HepG2 (cell line): Measurements from ENCODE around the gene INPP1. TPM values are rescaled to one million over a fixed set of nuclear protein-coding genes. Genes with fewer than 3 reads are reported as not detected.

Experiments used
- ATAC-seq: fragments of 200-7000 bp; cut with Tn5 transposase; 3 replicates; pipeline ENCODE4 v1.9.1; 2020; ENCODE audit warnings: mild to moderate bottlenecking, moderate library complexity
- BruUV-seq: library from RNA; stranded (reverse); fragments of 400-500 nt; replicated peaks from 2 replicates; lab custom pipeline; 2021; lab: Mats Ljungman, UMichigan
- CTCF ChIA-PET: fragments of 300-600 bp; formaldehyde crosslinking; extraction: SDS; loops from one replicate; lab custom pipeline; 2021; ENCODE audit warnings: low total read pairs, inconsistent platforms, low intra/inter-chr PET ratio; lab: Yijun Ruan, JAX
- POLR2A ChIA-PET: fragments of 350-600 bp; sonication (Branson Sonifier 250); formaldehyde crosslinking; loops from one replicate; lab custom pipeline; 2020; ENCODE audit warnings: antibody characterized with exemption, inconsistent platforms; lab: Yijun Ruan, JAX
- DNase-seq: peaks from one replicate; pipeline ENCODE4 v3.0.0-alpha.2; 2015; ENCODE audit warnings: low spot score
- FAIRE-seq: peaks from 3 replicates; lab custom pipeline; 2011; peaks lifted over from hg19 to GRCh38; lab: Jason Lieb, UNC
- H2AFZ ChIP-seq: one replicate; pipeline ENCODE4 v1.6.1; 2011; ENCODE audit warnings: low read length, inconsistent platforms
- H3K27ac ChIP-seq: fragments of 300-600 bp; 3 replicates; pipeline ENCODE4 v1.8.0; 2011; ENCODE audit warnings: mixed run types, mild to moderate bottlenecking, mixed read lengths, low read length, inconsistent platforms; ENCODE audit not compliant: insufficient read depth; ENCODE audit errors: extremely low read length
- H3K27me3 ChIP-seq, 2 experiments: fragments of 200-600 bp in 1 of 2; 2 replicates in 1 of 2; 3 replicates in 1 of 2; pipeline versions ENCODE4 v1.6.0 to v1.8.0; 2011; ENCODE audit warnings: low read length in 2 of 2, mild to moderate bottlenecking in 2 of 2, moderate library complexity in 2 of 2, inconsistent platforms in 1 of 2; ENCODE audit not compliant: insufficient read depth in 2 of 2, control insufficient read depth in 1 of 2
- H3K36me3 ChIP-seq, 2 experiments: fragments of 200-600 bp in 1 of 2; replicated peaks in 1 of 2; 2 replicates in 1 of 2; 3 replicates in 1 of 2; pipeline versions ENCODE4 v1.5.1 to v1.8.0; 2011; ENCODE audit warnings: low read length in 2 of 2, inconsistent platforms in 1 of 2; ENCODE audit not compliant: insufficient read depth in 2 of 2, control insufficient read depth in 1 of 2
- H3K4me1 ChIP-seq: 2 replicates; pipeline ENCODE4 v1.5.1; 2012; ENCODE audit warnings: low read length, inconsistent platforms; ENCODE audit not compliant: insufficient read depth
- H3K4me2 ChIP-seq: 2 replicates; pipeline ENCODE4 v1.6.0; 2011; ENCODE audit warnings: low read depth, low read length, inconsistent platforms
- H3K4me3 ChIP-seq, 3 experiments: fragments of 200-600 bp in 1 of 3; sonication (generic), shearing (Covaris generic) in 1 of 3; replicated peaks in 1 of 3; 2 replicates each; pipeline ENCODE4 v1.5.1; 2011 to 2016; ENCODE audit warnings: low read length in 3 of 3, inconsistent platforms in 2 of 3, low read depth in 2 of 3, mild to moderate bottlenecking in 2 of 3, control low read depth in 1 of 3, mixed read lengths in 1 of 3; ENCODE audit not compliant: insufficient read depth in 1 of 3
- H3K79me2 ChIP-seq: one replicate; pipeline ENCODE4 v1.6.1; 2011; ENCODE audit warnings: low read length, inconsistent platforms; ENCODE audit not compliant: insufficient read depth
- H3K9ac ChIP-seq: 2 replicates; pipeline ENCODE4 v1.6.0; 2011; ENCODE audit warnings: mild to moderate bottlenecking, low read depth, low read length, inconsistent platforms; ENCODE audit not compliant: insufficient read depth
- H3K9me3 ChIP-seq: 2 replicates; pipeline ENCODE4 v1.5.1; 2012; ENCODE audit warnings: mild to moderate bottlenecking, low read length
- H4K20me1 ChIP-seq: 2 replicates; pipeline ENCODE4 v1.6.0; 2011; ENCODE audit warnings: inconsistent platforms, mild to moderate bottlenecking, low read length, moderate library complexity; ENCODE audit not compliant: insufficient read depth
- NFYC ChIP-seq: IDR thresholded peaks from 2 replicates; pipeline ENCODE4 v1.6.1; 2016; ENCODE audit warnings: missing genetic modification reagents, missing compliant biosample characterization
- SKI ChIP-seq: fragments of 450-650 bp; IDR thresholded peaks from one replicate; pipeline ENCODE4 v1.6.1; 2018; ENCODE audit warnings: mild to moderate bottlenecking; ENCODE audit not compliant: partially characterized antibody
- STAG1 ChIP-seq: sonication (generic); formaldehyde crosslinking; IDR thresholded peaks from 2 replicates; pipeline ENCODE4 v1.4.0; 2020; ENCODE audit warnings: missing genetic modification reagents
- WGBS: methylation state at CpG from one replicate; pipeline ENCODE4 v1.1.6; 2017; ENCODE audit warnings: low lambda C conversion rate; 5-methylcytosine and 5-hydroxymethylcytosine counted together
- in situ Hi-C: cut with HindIII; loops from 2 replicates; pipeline ENCODE4 v1.10.0; 2017; ENCODE audit warnings: low pct_unique_long_range_greater_than_20kb; ENCODE audit not compliant: extremely low pct_ligation_motif_present
- intact Hi-C: fragments of 100-400 bp; cut with micrococcal nuclease; formaldehyde crosslinking; loops from one replicate; pipeline ENCODE4 v1.10.0; 2022; ENCODE audit not compliant: unreplicated experiment
- polyA plus RNA-seq, 8 experiments: library from polyadenylated mRNA; depleted of rRNA in 3 of 8; stranded (reverse) in 7 of 8; unstranded in 1 of 8; fragments of >200 nt; fragmentation: Illumina TruSeq in 4 of 8; extraction: Trizol in 4 of 8; gene quantifications; 2 replicates each; pipeline versions ENCODE4 v1.2.1 to v1.2.3, GENCODE V29; 2011 to 2016; ENCODE audit warnings: low read depth in 4 of 8, missing spikeins in 1 of 8, mixed read lengths in 1 of 8; ENCODE audit not compliant: insufficient read depth in 1 of 8
- total RNA-seq, 5 experiments: library from RNA; depleted of rRNA; stranded (reverse); fragments of >200 nt; fragmentation: Illumina TruSeq; extraction: Trizol; gene quantifications; 2 replicates each; pipeline ENCODE4 v1.2.3, GENCODE V29; 2016; ENCODE audit warnings: low read depth in 1 of 5
- TF ChIP-seq, protein P1 (sequence below): sonication (generic); formaldehyde crosslinking; IDR thresholded peaks from 2 replicates; pipeline ENCODE4 v1.4.0; 2020; ENCODE audit warnings: missing genetic modification reagents
- TF ChIP-seq, protein P2 (sequence below): IDR thresholded peaks from 2 replicates; pipeline ENCODE4 v1.6.1; 2012; ENCODE audit warnings: low read depth, low read length, improper control_type of control experiment
- TF ChIP-seq, protein P3 (sequence below): fragments of 450-650 bp; IDR thresholded peaks from 2 replicates; pipeline ENCODE4 v1.6.1; 2016

INPP1 gene
- total and polyA plus RNA-seq, 2 of the 13 experiments (the other 11 are each of a cell fraction or from before 2014, with no cell fraction given) = 10.0 to 13.3 TPM

DNA sequence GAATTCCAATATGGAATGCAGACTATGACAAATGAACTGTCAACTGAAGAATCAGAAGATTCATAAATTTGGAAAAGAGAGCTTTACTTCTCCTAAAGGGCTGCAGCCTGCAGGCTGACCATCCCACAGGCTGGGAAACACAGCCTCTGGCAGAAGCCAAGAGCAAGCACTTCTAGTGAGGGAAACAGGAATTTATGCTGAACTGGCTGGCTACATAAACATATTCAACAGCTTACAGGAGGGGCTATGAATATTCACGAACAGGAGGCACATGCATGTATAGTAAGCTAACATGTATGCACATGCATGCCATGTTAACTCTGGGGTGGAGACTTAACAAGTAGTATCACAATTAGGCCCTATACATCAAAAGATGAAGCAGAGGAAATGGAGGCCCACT is 41.3 kb upstream of the INPP1 start:
- Histone ChIP-seq H3K4me2 (no peak overlapping the region), H3K27ac (no peak overlapping the region), H3K4me1 (no peaks in the 10 kb centered on the region), H3K79me2 (peaks cover 5% of the 10 kb centered on the region), H3K27me3 (no peaks in the 10 kb centered on the region), H3K9me3 (no peaks in the 10 kb centered on the region), H3K4me3 (no peak overlapping the region), H3K36me3 (peaks cover 8 to 21% of the 10 kb centered on the region in 2 experiments), H4K20me1 (no peaks in the 10 kb centered on the region), H2AFZ (no peak overlapping the region), H3K9ac (no peak overlapping the region)
- BruUV-seq = no TSS peak
- intact Hi-C loops (no loop called here), in situ Hi-C loops (no loop called here)
- 95% methylated on average over 1 of the region's 1 CpG for WGBS
- ChIA-PET CTCF (no interaction called here), POLR2A (interaction anchor here (0.6 kb wide), 1 partner anchor 16 kb away, joined by 3 read pairs; no protein-coding TSS in a partner anchor)
- DNase-seq (no peak), FAIRE-seq (no peak), ATAC-seq (no peak)
- TF ChIP-seq SKI (no peak), NFYC (no peak), STAG1 (no peak)
- TF ChIP-seq, protein P1, sequence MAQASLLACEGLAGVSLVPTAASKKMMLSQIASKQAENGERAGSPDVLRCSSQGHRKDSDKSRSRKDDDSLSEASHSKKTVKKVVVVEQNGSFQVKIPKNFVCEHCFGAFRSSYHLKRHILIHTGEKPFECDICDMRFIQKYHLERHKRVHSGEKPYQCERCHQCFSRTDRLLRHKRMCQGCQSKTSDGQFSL = no peak
- TF ChIP-seq, protein P2, sequence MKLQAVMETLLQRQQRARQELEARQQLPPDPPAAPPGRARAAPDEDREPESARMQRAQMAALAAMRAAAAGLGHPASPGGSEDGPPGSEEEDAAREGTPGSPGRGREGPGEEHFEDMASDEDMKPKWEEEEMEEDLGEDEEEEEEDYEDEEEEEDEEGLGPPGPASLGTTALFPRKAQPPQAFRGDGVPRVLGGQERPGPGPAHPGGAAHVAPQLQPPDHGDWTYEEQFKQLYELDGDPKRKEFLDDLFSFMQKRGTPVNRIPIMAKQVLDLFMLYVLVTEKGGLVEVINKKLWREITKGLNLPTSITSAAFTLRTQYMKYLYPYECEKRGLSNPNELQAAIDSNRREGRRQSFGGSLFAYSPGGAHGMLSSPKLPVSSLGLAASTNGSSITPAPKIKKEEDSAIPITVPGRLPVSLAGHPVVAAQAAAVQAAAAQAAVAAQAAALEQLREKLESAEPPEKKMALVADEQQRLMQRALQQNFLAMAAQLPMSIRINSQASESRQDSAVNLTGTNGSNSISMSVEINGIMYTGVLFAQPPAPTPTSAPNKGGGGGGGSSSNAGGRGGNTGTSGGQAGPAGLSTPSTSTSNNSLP = no peak
- TF ChIP-seq, protein P3, sequence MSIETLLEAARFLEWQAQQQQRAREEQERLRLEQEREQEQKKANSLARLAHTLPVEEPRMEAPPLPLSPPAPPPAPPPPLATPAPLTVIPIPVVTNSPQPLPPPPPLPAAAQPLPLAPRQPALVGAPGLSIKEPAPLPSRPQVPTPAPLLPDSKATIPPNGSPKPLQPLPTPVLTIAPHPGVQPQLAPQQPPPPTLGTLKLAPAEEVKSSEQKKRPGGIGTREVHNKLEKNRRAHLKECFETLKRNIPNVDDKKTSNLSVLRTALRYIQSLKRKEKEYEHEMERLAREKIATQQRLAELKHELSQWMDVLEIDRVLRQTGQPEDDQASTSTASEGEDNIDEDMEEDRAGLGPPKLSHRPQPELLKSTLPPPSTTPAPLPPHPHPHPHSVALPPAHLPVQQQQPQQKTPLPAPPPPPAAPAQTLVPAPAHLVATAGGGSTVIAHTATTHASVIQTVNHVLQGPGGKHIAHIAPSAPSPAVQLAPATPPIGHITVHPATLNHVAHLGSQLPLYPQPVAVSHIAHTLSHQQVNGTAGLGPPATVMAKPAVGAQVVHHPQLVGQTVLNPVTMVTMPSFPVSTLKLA = 0 out of 2 replicates have a peak, but pooled peaks have one; percentile 23
